B cell (primary cell): ENCODE results near the gene CDH13.

Experiments
- CTCF ChIP-seq: fragments of 200-600 bp; IDR thresholded peaks from one replicate; pipeline ENCODE4 v1.8.0; 2022; ENCODE audit warnings: antibody characterized with exemption, mild to moderate bottlenecking
- EZH2 ChIP-seq: IDR thresholded peaks from 2 replicates; pipeline ENCODE4 v1.6.1; 2012; ENCODE audit warnings: borderline replicate concordance, low read depth, mild to moderate bottlenecking, moderate library complexity, low read length; ENCODE audit not compliant: insufficient read depth, poor library complexity, severe bottlenecking

- TF ChIP-seq CTCF = no peak
- TF ChIP-seq EZH2 = no peak
Measured at GRCh38 chr16:83653785-83654184, 1027.0 kb downstream of the CDH13 start.
